NB4 (cell line): ENCODE results near the gene ZNF219.

Experiments
- DNase-seq: peaks from one replicate; pipeline ENCODE4 v3.0.0; 2010; ENCODE audit warnings: low read depth
- H3K4me3 ChIP-seq: one replicate; pipeline ENCODE4 v1.5.1; 2011; ENCODE audit warnings: mild to moderate bottlenecking, low read depth, low read length, moderate library complexity
- MYC ChIP-seq: IDR thresholded peaks from 2 replicates; pipeline ENCODE4 v1.6.1; 2011; ENCODE audit warnings: low read depth, low read length
- POLR2A ChIP-seq: IDR thresholded peaks from 2 replicates; pipeline ENCODE4 v1.6.1; 2011; ENCODE audit warnings: mild to moderate bottlenecking; ENCODE audit not compliant: insufficient read length; ENCODE audit errors: extremely low read depth
- TF ChIP-seq, protein P1 (sequence below): IDR thresholded peaks from 2 replicates; pipeline ENCODE4 v1.6.1; 2011; ENCODE audit warnings: low read depth, low read length
- TF ChIP-seq, protein P2 (sequence below): IDR thresholded peaks from one replicate; pipeline ENCODE4 v1.5.1; 2012; ENCODE audit warnings: low read depth, low read length

ZNF219 gene

GRCh38 chr14:21083565-21084325 lies 14.7 kb downstream of the ZNF219 start:
- no peak overlapping the region for H3K4me3 ChIP-seq
- TF ChIP-seq, protein P1, sequence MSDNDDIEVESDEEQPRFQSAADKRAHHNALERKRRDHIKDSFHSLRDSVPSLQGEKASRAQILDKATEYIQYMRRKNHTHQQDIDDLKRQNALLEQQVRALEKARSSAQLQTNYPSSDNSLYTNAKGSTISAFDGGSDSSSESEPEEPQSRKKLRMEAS: no peak
- TF ChIP-seq MYC (no peak), POLR2A (no peak)
- TF ChIP-seq, protein P2, sequence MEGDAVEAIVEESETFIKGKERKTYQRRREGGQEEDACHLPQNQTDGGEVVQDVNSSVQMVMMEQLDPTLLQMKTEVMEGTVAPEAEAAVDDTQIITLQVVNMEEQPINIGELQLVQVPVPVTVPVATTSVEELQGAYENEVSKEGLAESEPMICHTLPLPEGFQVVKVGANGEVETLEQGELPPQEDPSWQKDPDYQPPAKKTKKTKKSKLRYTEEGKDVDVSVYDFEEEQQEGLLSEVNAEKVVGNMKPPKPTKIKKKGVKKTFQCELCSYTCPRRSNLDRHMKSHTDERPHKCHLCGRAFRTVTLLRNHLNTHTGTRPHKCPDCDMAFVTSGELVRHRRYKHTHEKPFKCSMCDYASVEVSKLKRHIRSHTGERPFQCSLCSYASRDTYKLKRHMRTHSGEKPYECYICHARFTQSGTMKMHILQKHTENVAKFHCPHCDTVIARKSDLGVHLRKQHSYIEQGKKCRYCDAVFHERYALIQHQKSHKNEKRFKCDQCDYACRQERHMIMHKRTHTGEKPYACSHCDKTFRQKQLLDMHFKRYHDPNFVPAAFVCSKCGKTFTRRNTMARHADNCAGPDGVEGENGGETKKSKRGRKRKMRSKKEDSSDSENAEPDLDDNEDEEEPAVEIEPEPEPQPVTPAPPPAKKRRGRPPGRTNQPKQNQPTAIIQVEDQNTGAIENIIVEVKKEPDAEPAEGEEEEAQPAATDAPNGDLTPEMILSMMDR: no peak
- no peak for DNase-seq

DNA sequence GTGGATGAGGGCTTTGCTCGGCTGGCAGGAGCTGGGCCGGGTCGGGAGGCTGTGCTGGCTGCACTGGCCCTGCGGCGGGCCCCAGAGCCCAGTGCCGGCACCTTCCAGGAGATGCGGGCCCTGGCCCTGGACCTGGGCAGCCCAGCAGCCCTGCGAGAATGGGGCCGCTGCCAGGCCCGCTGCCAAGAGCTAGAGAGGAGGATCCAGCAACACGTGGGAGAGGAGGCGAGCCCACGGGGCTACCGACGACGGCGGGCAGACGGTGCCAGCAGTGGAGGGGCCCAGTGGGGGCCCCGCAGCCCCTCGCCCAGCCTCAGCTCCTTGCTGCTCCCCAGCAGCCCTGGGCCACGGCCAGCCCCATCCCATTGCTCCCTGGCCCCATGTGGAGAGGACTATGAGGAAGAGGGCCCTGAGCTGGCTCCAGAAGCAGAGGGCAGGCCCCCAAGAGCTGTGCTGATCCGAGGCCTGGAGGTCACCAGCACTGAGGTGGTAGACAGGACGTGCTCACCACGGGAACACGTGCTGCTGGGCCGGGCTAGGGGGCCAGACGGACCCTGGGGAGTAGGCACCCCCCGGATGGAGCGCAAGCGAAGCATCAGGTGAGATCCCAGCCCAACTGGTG lies 16.8 kb downstream of the ZNF219 start:
- no peak for DNase-seq
- TF ChIP-seq, protein P2: no peak
- TF ChIP-seq, protein P1: no peak
- TF ChIP-seq POLR2A: no peak
- no peak for TF ChIP-seq MYC
- H3K4me3 ChIP-seq: no peak overlapping the region

DNA sequence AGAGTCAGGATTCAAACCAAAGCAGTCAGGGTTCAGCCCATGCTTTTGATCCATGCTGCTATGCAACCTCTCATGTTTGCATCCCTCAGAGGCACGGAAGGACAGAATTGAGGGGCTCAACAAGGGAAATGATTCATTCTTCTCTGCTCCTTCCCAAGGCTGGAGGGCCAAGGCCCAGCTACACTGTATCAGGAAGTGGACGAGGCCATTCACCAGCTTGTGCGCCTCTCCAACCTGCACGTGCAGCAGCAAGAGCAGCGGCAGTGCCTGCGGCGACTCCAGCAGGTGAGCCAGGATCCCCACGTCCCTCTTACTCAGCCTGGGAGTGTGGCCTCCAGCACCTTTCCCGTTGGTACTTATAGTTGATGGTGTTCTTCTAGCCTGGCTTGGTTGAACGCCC lies 19.7 kb downstream of the ZNF219 start:
- H3K4me3 ChIP-seq: no peak overlapping the region
- TF ChIP-seq, protein P2: no peak
- TF ChIP-seq, protein P1: no peak
- TF ChIP-seq POLR2A: no peak
- no peak for TF ChIP-seq MYC
- DNase-seq: no peak

GRCh38 chr14:21078287-21078686 lies 20.2 kb downstream of the ZNF219 start:
- TF ChIP-seq POLR2A (no peak), MYC (no peak)
- TF ChIP-seq, protein P1: no peak
- TF ChIP-seq, protein P2: no peak
- no peak overlapping the region for H3K4me3 ChIP-seq
- no peak for DNase-seq

- no peak for DNase-seq
- TF ChIP-seq MYC (no peak), POLR2A (no peak)
- TF ChIP-seq, protein P1: no peak
- TF ChIP-seq, protein P2: no peak
- H3K4me3 ChIP-seq: no peak overlapping the region
Measured at GRCh38 chr14:21077672-21078071, 20.8 kb downstream of the ZNF219 start.
